ENCODE data around the gene IL37.

DNA sequence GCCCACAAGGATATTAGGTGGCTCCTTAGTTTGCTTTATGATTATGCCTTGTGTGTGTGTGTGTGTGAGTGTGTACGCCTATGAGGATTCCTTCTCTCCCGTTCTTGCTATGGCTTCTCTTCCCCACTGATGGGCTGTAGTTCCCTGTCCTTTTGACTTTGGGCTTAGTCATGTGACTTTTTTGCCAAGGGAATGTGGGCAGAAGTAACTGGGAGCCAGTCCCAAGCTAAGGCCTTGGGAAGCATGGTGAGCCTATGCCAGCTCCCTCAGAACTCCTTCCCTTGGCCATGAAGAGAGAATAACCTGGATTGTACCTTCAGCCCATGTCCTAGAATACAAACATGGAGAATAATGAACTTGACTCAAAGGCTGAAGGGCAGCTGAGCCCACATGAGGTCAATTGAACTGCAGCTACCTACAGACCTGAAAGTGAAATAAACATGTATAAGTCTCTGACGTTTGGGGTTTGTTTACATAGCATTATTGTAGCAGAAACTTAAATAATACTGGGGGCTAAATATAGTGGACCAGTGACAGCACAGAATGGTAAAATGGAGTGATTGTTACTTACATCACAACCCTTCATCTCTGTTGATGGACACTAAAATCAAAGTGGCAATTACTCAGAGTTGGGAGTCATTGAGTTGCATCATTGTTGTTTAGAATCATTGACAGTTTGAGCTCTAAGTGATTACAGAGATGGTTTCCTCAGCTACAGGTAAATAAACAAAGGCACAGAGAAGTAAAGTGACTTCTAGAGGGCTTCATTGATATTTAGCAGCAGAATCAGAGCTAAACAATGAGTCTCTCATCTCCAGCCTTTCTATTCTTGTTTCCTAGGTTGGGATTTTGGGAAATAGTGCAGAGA is 51.6 kb downstream of the IL37 start:
- no peak for TF ChIP-seq POLR2A (IDR thresholded peaks at IDR 0.05; ENCODE audit: low read length)
- TF ChIP-seq GATA1 (IDR thresholded peaks at IDR 0.05; ENCODE audit: low read depth, low read length): no peak

Data from erythroblast (primary cell).